ENCODE measurements around the gene TCIRG1. TPM values are rescaled to one million over a fixed set of nuclear protein-coding genes. Genes with fewer than 3 reads are reported as not detected.
A peak's percentile ranks its signal among the peaks of the same experiment; 100 is the strongest.

The TCIRG1 gene
- total RNA-seq, 1 donor from 2014 or later, result 276 TPM

DNA sequence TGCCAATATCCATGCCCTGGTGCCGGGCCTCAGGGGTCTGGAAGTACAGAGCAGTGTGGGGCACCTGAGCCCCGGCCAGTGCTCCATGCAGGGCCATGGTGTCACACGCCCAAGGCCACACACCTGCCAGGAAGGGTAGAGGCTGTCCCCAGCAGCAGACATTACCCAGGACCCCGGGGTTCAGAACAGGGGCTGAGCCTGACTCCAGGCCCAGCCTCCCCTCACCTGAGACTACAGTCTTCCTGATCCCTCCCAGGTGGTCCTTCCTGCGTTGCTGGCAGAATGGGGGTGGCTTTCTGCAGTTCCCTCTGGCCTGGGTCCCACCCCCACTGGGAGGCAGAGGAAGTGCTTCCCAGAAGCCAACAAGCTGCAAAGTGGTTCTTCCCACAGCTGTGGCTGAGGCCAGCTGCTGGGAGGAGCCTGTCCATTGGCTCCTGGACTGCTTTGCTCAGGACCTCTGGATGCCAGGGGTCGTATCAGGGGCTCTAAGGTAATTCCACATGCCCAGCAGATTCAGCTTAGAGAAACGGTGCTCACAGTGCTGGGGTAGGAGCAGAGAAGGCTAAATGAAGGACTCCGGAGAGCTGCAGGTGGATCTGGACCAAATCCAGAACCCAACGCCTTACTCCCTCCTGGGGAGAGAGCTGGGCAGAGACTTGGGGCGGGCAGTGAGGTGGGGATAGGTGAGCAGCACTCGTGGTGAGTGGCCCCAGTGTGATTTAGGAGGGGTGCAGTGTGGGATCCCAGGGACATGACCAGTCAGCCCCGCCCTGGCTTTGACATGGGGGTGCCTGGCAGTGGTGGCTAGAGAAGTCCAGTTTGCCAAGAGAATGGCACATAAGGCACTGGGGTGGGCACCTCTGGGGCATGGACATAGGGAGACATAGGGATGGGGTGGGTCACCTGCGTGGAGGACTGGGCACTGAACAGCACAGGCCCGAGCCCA is 12.6 kb downstream of the TCIRG1 start:
- no peaks in the 10 kb centered on the region for H3K9me3 ChIP-seq
- no peaks in the 10 kb centered on the region for H3K27me3 ChIP-seq (ENCODE audit: low read depth)
- peak in 1 of 2 donors; percentile 12 for ATAC-seq
- intact Hi-C loops (cut with DNase I), result no loop called here
- peaks cover 71% of the 10 kb centered on the region for H3K36me3 ChIP-seq
- no peak for DNase-seq
- H3K4me1 ChIP-seq, result no peaks in the 10 kb centered on the region
- H3K4me3 ChIP-seq, result no peak overlapping the region
- TF ChIP-seq, protein P1, sequence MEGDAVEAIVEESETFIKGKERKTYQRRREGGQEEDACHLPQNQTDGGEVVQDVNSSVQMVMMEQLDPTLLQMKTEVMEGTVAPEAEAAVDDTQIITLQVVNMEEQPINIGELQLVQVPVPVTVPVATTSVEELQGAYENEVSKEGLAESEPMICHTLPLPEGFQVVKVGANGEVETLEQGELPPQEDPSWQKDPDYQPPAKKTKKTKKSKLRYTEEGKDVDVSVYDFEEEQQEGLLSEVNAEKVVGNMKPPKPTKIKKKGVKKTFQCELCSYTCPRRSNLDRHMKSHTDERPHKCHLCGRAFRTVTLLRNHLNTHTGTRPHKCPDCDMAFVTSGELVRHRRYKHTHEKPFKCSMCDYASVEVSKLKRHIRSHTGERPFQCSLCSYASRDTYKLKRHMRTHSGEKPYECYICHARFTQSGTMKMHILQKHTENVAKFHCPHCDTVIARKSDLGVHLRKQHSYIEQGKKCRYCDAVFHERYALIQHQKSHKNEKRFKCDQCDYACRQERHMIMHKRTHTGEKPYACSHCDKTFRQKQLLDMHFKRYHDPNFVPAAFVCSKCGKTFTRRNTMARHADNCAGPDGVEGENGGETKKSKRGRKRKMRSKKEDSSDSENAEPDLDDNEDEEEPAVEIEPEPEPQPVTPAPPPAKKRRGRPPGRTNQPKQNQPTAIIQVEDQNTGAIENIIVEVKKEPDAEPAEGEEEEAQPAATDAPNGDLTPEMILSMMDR (IDR thresholded peaks at IDR 0.05), result no peak
- no peak overlapping the region for H3K27ac ChIP-seq

DNA sequence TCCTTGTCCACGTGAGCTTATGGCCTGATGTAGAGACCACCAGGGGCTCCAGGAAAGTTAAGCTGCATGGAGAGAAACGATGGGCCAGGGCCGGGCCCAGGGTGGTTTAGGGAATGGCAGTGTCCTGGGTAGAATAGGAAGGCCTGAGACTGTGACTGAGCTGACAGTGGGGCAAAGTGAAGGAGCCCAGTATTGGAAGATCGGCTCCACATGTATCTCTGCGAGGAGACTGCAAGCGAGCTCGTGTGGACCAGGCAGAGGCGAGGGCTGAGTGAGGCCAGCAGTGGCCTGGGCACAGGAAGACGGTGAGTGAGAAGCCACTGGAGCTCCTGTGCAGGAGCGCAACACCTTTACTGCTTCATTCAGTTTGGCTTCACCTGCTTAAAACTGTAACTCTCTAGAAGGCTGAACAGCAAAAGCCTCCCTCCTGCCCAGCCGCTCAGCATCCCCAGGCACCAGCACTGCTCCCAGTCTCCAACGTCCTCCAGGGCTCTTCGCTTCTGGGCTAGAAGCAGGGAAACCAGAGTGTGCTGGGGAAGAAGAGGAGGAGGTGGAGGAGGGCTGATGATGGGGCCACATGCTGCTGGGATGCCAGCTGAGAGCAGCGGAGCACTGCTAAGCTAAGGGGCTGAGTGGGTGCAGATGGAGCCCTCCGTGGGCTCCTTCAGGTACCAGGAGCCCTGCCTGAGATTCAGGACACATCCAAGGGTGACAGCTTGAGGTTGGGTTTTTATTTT is 13.5 kb downstream of the TCIRG1 start:
- H3K9me3 ChIP-seq, result no peaks in the 10 kb centered on the region
- H3K27ac ChIP-seq, result no peak overlapping the region
- TF ChIP-seq, protein P1 (IDR thresholded peaks at IDR 0.05), result no peak
- intact Hi-C loops (cut with DNase I), result no loop called here
- DNase-seq (no peak), ATAC-seq (no peak)
- H3K4me3 ChIP-seq, result no peak overlapping the region
- H3K4me1 ChIP-seq, result no peaks in the 10 kb centered on the region
- H3K36me3 ChIP-seq, result peaks cover 64% of the 10 kb centered on the region
- no peaks in the 10 kb centered on the region for H3K27me3 ChIP-seq (ENCODE audit: low read depth)

DNA sequence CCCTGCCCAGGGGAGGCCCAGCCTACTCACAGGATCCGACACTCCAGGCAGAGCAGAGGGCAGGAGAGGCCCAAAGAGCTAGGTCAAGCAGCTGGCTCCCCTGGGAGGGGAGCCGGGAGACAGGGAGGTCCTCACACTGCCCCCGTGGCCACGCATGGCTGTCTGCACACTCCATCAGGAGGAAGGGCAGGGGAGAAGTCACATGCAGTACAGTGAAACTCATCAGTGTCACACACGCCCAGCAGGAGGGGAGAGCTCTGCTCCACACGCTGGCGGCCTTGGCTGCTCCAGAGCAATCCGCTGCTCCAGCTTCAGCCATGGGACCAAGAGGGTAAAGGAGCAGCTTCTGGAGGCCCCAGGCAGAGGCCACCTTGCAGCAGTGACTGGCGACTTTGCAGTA is 14.3 kb downstream of the TCIRG1 start:
- ATAC-seq (no peak), DNase-seq (no peak)
- intact Hi-C loops (cut with DNase I), result no loop called here

DNA sequence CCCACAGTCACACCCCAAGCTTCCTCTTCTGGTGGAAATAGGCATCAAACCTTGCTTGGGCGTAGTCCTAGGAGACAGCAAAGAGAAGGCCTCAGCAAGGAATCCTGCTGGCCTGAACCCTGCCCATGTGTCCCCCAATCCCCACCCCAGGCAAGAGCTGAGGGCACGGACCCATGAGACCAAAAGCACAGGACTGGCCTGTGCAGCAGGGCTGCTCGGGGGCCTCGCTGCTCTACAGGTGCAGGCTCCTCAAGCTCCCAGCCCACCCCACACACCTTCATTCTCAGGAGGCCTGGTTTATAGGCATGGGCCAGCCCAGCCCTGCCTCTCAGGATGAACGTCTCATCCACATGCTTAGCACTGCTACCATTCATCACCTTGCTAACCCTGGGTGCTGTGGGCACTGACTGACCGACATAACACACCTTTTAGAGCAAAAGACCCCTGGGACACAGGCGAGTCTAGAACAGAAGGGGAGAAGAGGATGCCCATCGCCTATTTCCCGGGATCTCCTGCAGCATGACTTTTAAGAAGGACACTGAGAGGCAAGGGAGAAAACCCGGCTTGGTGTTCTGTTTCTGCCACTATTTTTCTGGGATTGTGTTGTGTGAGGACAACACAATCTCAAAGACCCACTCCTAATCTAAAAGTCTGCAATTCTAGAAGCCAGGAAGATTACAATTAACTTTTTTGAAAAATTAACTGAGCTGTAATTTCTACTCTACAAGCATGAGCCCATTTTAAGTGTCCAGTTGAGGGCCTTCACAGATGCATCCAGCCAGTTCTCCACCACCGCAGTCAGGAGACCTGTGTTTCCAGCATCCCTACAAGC is 15.4 kb downstream of the TCIRG1 start:
- Histone ChIP-seq H3K36me3 (peaks cover 62% of the 10 kb centered on the region), H3K4me3 (no peak overlapping the region), H3K4me1 (no peaks in the 10 kb centered on the region), H3K9me3 (no peaks in the 10 kb centered on the region), H3K27ac (no peak overlapping the region), H3K27me3 (ENCODE audit: low read depth) (no peaks in the 10 kb centered on the region)
- TF ChIP-seq, protein P1 (IDR thresholded peaks at IDR 0.05), result no peak
- no peak for ATAC-seq
- intact Hi-C loops (cut with DNase I), result no loop called here
- DNase-seq, result no peak

More for the DNA sequence above, 14.3 kb downstream of the TCIRG1 start:
- Histone ChIP-seq H3K36me3 (peaks cover 62% of the 10 kb centered on the region), H3K4me3 (no peak overlapping the region), H3K27ac (no peak overlapping the region), H3K4me1 (no peaks in the 10 kb centered on the region), H3K27me3 (ENCODE audit: low read depth) (no peaks in the 10 kb centered on the region), H3K9me3 (no peaks in the 10 kb centered on the region)
- TF ChIP-seq, protein P1 (IDR thresholded peaks at IDR 0.05), result no peak
